GM18519 (cell line): Measurements from ENCODE around the gene DCLRE1C.
"Not testable (repeated sequence)": the region's sequence is repeated elsewhere in the genome, so short reads cannot be mapped to it uniquely, and the experiment has no call there.

Experiments used
- ATAC-seq: cut with Tn5 transposase; IDR thresholded peaks from one replicate; pipeline ENCODE4 v1.9.1; 2021; ENCODE audit warnings: mild to moderate bottlenecking, moderate library complexity; ENCODE audit not compliant: unreplicated experiment, low FRiP score

The DCLRE1C gene

GRCh38 chr10:14891151-14891550, 62.7 kb downstream of the DCLRE1C start:
- no peak for ATAC-seq

- ATAC-seq, result no peak
These were observed 64.6 kb downstream of the DCLRE1C start for GRCh38 chr10:14889318-14889717.

- ATAC-seq, result no peak
These were observed 69.8 kb downstream of the DCLRE1C start for GRCh38 chr10:14884082-14884481.

- no peak for ATAC-seq
These were observed 73.7 kb downstream of the DCLRE1C start for GRCh38 chr10:14880229-14880628.

- no peak for ATAC-seq
These were observed 74.0 kb downstream of the DCLRE1C start for GRCh38 chr10:14879928-14880193.

DNA sequence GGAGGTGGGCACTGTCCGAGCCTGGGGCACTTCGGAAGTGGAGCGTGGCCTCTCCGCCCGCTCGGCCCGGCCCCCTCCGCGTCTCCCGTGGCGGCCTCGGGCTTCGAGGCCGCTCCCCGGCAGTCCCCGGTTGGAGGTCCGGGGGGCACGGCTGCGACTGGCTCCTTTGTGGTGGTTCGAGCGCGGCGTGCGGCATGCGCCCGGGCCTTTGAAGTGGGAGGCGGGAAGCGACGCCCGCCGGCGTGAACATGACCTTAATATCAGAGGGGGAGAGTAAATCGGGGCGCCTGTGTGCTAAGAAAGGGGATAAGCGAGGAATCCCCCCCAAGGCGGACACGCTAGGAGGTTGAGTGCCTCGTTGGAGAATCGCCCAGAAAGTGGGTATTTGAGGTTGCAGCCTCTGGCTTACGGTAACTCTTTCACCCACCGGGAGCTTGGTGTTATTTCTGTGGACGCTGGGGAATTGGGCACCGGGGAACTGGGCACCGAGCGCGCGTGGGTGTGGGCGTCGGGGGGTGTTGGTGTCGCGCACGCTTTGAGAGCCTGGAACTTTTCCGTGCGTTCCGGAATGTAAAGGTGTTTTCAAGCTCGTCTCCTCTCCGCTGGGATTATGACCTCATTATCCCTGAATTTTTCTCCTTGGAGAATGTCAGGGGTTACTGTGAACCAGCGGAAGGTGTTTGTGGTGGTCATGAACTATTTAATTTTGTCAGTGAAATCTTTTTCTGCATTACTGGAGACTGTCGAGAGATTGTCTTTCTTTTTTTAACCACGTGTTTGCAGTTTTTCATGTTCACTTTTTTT, 74.6 kb downstream of the DCLRE1C start:
- no peak for ATAC-seq

DNA sequence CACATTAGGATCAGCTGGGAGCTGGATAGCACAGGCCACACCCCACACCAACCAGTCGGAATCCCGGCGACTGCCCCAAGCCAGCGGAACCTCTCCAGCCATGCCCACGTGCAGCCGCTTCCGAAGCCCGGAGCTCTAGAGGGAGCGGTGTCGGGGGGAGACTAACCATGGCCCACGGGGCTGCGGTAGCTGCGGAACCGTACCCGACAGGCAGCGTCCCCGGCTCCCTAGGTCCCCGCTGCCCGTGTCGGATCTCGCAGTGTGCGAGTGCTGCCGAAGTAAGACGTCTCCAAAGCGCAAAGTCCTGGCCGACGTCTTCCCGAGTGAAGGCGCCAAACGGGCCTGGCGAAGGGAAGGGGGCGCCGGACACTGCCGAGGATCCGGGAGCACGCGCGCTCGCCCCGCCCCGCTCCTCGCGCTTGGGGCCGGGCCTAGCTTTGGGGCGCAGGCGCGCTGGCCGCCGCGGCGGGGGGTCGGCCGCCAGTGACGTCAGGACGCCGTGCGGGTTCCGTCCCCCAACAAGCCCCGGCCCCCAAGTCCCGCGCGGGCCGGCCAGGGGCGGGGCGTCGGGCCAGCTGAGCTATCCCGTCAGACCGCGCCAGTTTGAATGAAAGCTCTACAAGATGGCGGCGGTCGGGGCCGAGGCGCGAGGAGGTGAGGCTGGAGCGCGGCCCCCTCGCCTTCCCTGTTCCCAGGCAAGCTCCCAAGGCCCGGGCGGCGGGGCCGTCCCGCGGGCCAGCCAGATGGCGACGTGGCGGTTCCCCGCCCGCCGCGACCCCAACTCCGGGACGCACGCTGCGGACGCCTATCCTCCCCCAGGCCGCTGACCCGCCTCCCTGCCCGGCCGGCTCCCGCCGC, 75.4 kb downstream of the DCLRE1C start, which contains the start of gene SUV39H2:
Gene SUV39H2, plus strand, starts transcription at position 601 of the 858 bp plus-strand sequence. Its CDS starts 23 bp downstream, at position 624.
- ATAC-seq, result peak; percentile 75

DNA sequence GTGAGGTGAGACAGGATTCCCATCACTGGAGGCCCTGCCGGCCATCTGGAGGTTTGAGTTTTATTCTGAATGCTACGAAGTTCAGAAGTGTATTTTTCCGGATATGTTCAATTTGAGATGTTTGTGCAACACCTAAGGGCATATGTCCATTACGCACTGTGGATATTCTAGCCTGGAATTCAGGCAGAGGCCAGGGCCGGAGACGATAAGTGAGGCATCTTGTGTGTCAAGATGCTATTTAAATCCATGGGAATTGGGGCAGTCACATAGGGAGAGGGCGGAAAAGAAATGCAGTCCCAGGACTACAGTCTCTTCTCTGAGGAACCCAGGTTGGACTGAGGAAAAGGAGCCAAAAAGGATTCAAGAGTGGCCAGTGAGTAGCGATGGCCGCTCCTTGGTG, 77.1 kb downstream of the DCLRE1C start:
- ATAC-seq, result no peak

- no peak for ATAC-seq
These were observed 78.0 kb downstream of the DCLRE1C start for GRCh38 chr10:14875941-14876340.

DNA sequence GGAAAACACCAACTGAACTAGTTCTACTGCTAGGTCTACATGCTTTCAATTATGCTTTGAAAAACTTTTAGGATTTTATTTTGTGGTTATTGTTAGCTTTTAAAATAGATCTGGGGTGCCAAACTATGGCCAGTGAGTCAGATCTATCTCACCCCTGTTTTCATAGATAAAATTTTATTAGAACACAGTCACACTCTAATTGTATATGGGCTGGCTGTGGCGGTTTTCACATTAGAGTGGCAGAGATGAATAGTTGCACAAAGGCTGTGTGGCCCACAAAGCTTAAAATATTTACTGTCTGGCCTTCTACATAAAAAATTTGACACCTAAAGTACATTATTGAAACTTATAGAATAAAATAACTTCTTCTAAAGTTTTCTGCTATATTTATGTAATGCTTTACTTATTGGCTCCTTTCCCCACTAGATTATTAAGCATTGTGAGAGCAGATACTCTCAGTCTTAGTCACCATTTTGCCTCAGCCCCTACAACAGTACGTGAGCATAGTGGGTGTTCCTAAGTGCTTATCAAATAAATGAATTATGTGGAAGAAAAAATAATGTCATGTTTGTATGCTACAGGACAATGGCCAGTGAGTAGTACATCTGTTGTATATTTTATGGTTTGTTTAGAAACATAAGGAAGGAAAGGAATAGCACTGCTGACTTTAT, 80.7 kb downstream of the DCLRE1C start:
- ATAC-seq, result no peak

DNA sequence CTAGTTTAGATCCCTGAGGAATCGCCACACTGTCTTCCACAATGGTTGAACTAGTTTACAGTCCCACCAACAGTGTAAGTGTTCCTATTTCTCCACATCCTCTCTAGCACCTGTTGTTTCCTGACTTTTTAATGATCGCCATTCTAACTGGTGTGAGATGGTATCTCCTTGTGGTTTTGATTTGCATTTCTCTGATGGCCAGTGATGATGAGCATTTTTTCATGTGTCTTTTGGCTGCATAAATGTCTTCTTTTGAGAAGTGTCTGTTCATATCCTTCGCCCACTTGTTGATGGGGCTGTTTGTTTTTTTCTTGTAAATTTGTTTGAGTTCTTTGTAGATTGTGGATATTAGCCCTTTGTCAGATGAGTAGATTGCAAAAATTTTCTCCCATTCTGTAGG, 89.0 kb downstream of the DCLRE1C start:
- ATAC-seq, result not testable (repeated sequence)

GRCh38 chr10:14864466-14864865, 89.4 kb downstream of the DCLRE1C start:
- not testable (repeated sequence) for ATAC-seq

- ATAC-seq, result no peak
These were observed 93.1 kb downstream of the DCLRE1C start for GRCh38 chr10:14860791-14861190.

- no peak for ATAC-seq
These were observed 94.1 kb downstream of the DCLRE1C start for GRCh38 chr10:14859775-14860174.

- ATAC-seq, result no peak
These were observed 94.9 kb downstream of the DCLRE1C start for GRCh38 chr10:14859043-14859442.

- no peak for ATAC-seq
These were observed 95.4 kb downstream of the DCLRE1C start for GRCh38 chr10:14858338-14858960.

DNA sequence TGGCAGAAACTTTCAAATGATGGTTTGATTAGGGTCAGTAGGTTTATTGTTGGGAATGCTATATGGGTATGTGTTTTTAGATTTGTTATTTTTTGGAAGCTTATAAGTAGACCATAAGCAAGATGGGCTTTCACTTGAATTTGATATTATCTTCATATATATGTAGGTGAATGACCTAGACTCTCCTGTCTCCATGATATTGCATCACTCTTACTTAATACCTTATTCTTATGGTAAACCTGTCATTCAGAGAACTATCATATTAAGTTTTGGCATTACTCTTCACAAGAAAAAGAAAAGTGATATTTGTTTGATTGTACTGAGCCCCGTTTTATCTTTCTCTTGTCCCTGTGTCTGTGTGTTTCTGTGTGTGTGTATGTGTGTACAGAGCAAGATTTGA, 98.4 kb downstream of the DCLRE1C start:
- ATAC-seq, result no peak

DNA sequence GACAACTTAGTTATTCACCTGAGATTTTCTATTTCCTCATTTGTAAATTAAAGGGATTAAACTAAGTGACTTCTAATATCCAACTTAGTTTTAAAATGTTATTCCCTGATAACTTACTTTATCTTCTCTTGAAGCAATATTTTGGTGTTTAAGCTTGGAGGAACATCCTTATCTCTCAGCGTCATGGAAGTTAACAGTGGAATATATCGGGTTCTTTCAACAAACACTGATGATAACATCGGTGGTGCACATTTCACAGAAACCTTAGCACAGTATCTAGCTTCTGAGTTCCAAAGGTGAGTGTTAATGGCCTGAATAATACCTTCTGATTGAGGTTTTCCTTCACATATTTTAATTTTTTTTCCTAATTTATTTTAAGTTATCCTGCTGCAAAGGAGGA, 101.7 kb downstream of the DCLRE1C start:
- ATAC-seq, result no peak
